ENCODE results near the gene CEBPA.

- TF ChIP-seq, protein P1, sequence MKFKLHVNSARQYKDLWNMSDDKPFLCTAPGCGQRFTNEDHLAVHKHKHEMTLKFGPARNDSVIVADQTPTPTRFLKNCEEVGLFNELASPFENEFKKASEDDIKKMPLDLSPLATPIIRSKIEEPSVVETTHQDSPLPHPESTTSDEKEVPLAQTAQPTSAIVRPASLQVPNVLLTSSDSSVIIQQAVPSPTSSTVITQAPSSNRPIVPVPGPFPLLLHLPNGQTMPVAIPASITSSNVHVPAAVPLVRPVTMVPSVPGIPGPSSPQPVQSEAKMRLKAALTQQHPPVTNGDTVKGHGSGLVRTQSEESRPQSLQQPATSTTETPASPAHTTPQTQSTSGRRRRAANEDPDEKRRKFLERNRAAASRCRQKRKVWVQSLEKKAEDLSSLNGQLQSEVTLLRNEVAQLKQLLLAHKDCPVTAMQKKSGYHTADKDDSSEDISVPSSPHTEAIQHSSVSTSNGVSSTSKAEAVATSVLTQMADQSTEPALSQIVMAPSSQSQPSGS (IDR thresholded peaks at IDR 0.05; ENCODE audit: low read length), result no peak
- TF ChIP-seq SP1 (IDR thresholded peaks at IDR 0.05; ENCODE audit: low read depth, low read length) (no peak), SRF (IDR thresholded peaks at IDR 0.05; ENCODE audit: low read depth in 2 of 2, low read length in 2 of 2) (no peak), BRCA1 (IDR thresholded peaks at IDR 0.05; ENCODE audit: low read depth, low read length) (no peak), EZH2 (IDR thresholded peaks at IDR 0.05; ENCODE audit: borderline replicate concordance, control insufficient read depth, low read depth, low read length) (no peak), ZZZ3 (IDR thresholded peaks at IDR 0.05; ENCODE audit: control insufficient read depth, insufficient read length, low read depth) (no peak), POLR2AphosphoS5 (IDR thresholded peaks at IDR 0.05; ENCODE audit: low read length) (no peak), YY1 (IDR thresholded peaks at IDR 0.05; ENCODE audit: low read depth, low read length) (no peak)
Measured at GRCh38 chr19:33294058-33294798, 8.1 kb downstream of the CEBPA start.

All from GM12878 (cell line).